Measurements from ENCODE around the gene PSPC1.

PSPC1 gene

DNA sequence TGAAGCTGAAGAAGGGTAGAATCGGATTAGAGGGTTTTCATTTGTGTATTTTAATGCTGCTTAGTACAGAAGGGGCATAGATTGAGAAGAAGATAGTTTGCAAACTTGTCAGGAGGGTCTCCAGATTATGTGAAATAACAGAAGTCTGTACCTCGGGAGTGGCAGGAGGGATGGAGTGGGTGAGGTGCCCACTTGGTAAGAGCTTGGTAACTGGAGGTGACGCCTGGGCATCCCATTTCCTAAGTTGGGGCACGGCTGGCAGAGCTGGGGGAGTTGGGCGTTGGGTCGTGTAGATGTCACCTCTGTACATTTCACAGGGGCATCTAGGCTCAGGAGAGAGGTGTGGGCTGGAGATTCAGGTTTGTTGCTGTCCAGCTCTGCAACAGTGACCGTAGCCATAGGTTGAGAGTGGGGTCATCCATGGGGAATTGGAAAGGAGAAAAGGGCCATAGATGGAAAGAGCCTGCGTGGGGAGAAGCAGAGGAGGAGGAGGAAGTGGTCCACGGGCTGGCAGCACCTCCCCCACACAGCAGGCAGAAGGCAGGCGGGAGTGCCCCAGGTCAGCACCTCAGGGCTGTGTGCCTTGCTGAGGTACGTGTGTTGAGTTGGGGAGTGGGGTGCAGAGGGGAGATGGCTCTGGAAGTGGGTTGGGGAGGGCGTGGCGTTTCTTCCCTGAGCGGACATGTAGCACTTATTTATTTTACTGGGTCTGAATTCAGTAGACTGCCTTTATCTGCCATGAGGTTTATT is 118.1 kb downstream of the PSPC1 start:
- ChIA-PET POLR2A (no interaction called here), CTCF (interaction anchor here (1.2 kb wide), 1 partner anchor 12 kb away, joined by 4 read pairs; no protein-coding TSS in a partner anchor)
- TF ChIP-seq CTCF (IDR thresholded peaks at IDR 0.05; ENCODE audit: control extremely low read depth, extremely low read depth, low read depth, missing control alignments): no peak
- DNase-seq (ENCODE audit: extremely low spot score): no peak

DNA sequence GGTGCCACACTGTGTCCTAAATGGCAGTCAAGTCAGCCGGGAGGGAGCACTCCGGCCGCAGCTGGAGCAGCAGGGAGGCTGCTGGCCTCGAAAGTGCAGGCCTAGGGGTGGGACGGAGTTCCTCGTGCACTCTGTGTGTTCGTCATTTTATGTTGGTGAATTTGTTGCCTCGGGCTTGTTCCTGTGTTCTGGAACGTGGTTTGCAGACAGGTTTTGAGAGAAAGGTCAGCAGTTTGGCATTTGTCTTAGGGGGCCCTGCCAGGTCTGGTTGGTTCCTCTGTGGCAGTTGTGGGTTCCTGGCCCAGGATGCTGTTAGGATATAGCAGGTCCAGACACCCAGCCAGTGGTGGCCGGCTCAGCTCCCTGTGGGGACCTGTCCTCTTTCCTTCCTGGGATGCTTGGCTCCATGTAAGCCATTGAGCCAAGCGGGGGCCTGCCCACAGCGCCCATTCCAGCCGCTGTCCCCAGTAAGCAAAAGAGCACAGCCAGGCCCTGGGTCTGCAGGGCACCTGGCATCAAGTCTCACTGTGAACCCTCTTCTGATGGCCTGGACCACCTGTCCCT is 119.2 kb downstream of the PSPC1 start:
- ChIA-PET POLR2A (no interaction called here), CTCF (interaction anchor here (1.2 kb wide), 1 partner anchor 13 kb away, joined by 4 read pairs; no protein-coding TSS in a partner anchor)

GRCh38 chr13:19661561-19661960 is 121.2 kb downstream of the PSPC1 start:
- CTCF ChIA-PET: no interaction called here
- no peak for TF ChIP-seq CTCF (IDR thresholded peaks at IDR 0.05; ENCODE audit: control extremely low read depth, extremely low read depth, low read depth, missing control alignments)
- POLR2A ChIA-PET: no interaction called here
- no peak for DNase-seq (ENCODE audit: extremely low spot score)

More for the DNA sequence above, 119.2 kb downstream of the PSPC1 start:
- no peak for TF ChIP-seq CTCF (IDR thresholded peaks at IDR 0.05; ENCODE audit: control extremely low read depth, extremely low read depth, low read depth, missing control alignments)
- no peak for DNase-seq (ENCODE audit: extremely low spot score)

DNA sequence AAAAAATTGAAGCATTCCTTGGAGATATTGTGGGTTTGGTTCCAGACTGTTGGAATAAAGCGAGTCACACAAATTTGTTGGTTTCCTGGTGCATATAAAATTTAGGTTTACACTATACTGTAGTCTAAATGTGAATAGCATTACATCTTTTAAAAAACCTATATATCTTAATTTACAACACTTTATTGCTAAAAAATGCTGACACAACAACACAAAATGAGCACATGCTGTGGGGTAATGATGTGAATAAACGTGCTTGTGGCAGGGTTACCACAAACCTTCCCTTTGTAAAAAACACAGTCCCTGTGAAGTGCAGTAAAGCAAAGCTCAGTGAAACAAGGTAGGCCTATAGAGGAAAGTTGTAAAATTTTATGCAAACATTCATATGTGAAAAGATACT is 121.6 kb downstream of the PSPC1 start:
- no peak for DNase-seq (ENCODE audit: extremely low spot score)
- CTCF ChIA-PET: no interaction called here
- POLR2A ChIA-PET: no interaction called here
- no peak for TF ChIP-seq CTCF (IDR thresholded peaks at IDR 0.05; ENCODE audit: control extremely low read depth, extremely low read depth, low read depth, missing control alignments)

GRCh38 chr13:19658831-19659230 is 123.9 kb downstream of the PSPC1 start:
- CTCF ChIA-PET: no interaction called here
- TF ChIP-seq CTCF (IDR thresholded peaks at IDR 0.05; ENCODE audit: control extremely low read depth, extremely low read depth, low read depth, missing control alignments): no peak
- DNase-seq (ENCODE audit: extremely low spot score): no peak
- POLR2A ChIA-PET: no interaction called here

GRCh38 chr13:19657872-19658591 is 124.7 kb downstream of the PSPC1 start:
- DNase-seq (ENCODE audit: extremely low spot score): no peak
- POLR2A ChIA-PET: no interaction called here
- no peak for TF ChIP-seq CTCF (IDR thresholded peaks at IDR 0.05; ENCODE audit: control extremely low read depth, extremely low read depth, low read depth, missing control alignments)
- CTCF ChIA-PET: no interaction called here

Data from GM10248 (cell line).